Caco-2 (cell line): ENCODE measurements around the gene TOMM20. TPM values are rescaled to one million over a fixed set of nuclear protein-coding genes. Genes with fewer than 3 reads are reported as not detected.
A peak's percentile ranks its signal among the peaks of the same experiment; 100 is the strongest.

Experiments used
- BruUV-seq: library from RNA; stranded (reverse); fragments of 400-500 nt; replicated peaks from 2 replicates; lab custom pipeline; 2021; lab: Mats Ljungman, UMichigan
- CTCF ChIA-PET: fragments of 300-600 bp; sonication (Branson Sonifier 250); formaldehyde crosslinking; loops from one replicate; lab custom pipeline; 2022; ENCODE audit warnings: antibody characterized with exemption; lab: Charles Lee
- POLR2A ChIA-PET: fragments of 300-600 bp; sonication (Branson Sonifier 250); formaldehyde crosslinking; loops from one replicate; lab custom pipeline; 2022; ENCODE audit warnings: antibody characterized with exemption; lab: Charles Lee
- DNase-seq, 2 experiments: peaks; one replicate each; pipeline versions ENCODE4 v3.0.0 to v3.0.0-alpha.2; 2020 to 2022
- H3K27me3 ChIP-seq: replicated peaks from 2 replicates; pipeline ENCODE4 v1.6.0; 2011; ENCODE audit warnings: low read length; ENCODE audit not compliant: control insufficient read depth, insufficient read depth
- H3K36me3 ChIP-seq: 2 replicates; pipeline ENCODE4 v1.5.1; 2011; ENCODE audit warnings: low read length; ENCODE audit not compliant: control insufficient read depth, insufficient read depth
- H3K4me1 ChIP-seq: fragments of 250-450 bp; sonication (Bioruptor Pico); 2 replicates; pipeline ENCODE4 v1.5.1; 2020; ENCODE audit warnings: mild to moderate bottlenecking
- H3K4me3 ChIP-seq: 2 replicates; pipeline ENCODE4 v1.5.1; 2011; ENCODE audit warnings: low read depth, mild to moderate bottlenecking, control low read depth, low read length
- H3K9me3 ChIP-seq: fragments of 250-450 bp; sonication (Bioruptor Pico); 2 replicates; pipeline ENCODE4 v1.5.1; 2020; ENCODE audit warnings: mild to moderate bottlenecking, moderate library complexity
- H3K27ac Mint-ChIP-seq: one replicate; pipeline ENCODE4 v1.8.0; 2022; ENCODE audit warnings: mixed read lengths; ENCODE audit not compliant: unreplicated experiment
- H3K27me3 Mint-ChIP-seq: one replicate; pipeline ENCODE4 v1.8.0; 2022; ENCODE audit warnings: mixed read lengths; ENCODE audit not compliant: insufficient read depth, unreplicated experiment
- H3K36me3 Mint-ChIP-seq: one replicate; pipeline ENCODE4 v1.8.0; 2022; ENCODE audit warnings: mild to moderate bottlenecking, mixed read lengths; ENCODE audit not compliant: insufficient read depth, unreplicated experiment
- H3K4me1 Mint-ChIP-seq: one replicate; pipeline ENCODE4 v1.8.0; 2022; ENCODE audit warnings: low read depth, mixed read lengths; ENCODE audit not compliant: unreplicated experiment
- H3K4me3 Mint-ChIP-seq: one replicate; pipeline ENCODE4 v1.8.0; 2022; ENCODE audit warnings: mild to moderate bottlenecking, moderate library complexity, mixed read lengths; ENCODE audit not compliant: unreplicated experiment
- H3K9me3 Mint-ChIP-seq: one replicate; pipeline ENCODE4 v1.8.0; 2022; ENCODE audit warnings: mixed read lengths; ENCODE audit not compliant: unreplicated experiment
- CTCF ChIP-seq, 2 experiments: fragments of 200-600 bp in 1 of 2; IDR thresholded peaks; 1 replicate in 1 of 2; 2 replicates in 1 of 2; pipeline versions ENCODE4 v1.5.1 to v1.8.0; 2011 to 2022; ENCODE audit warnings: antibody characterized with exemption in 1 of 2, control low read depth in 1 of 2, inconsistent platforms in 1 of 2, low read depth in 1 of 2, low read length in 1 of 2, mild to moderate bottlenecking in 1 of 2, moderate library complexity in 1 of 2; ENCODE audit not compliant: insufficient read depth in 1 of 2, severe bottlenecking in 1 of 2, unreplicated experiment in 1 of 2
- intact Hi-C: fragments of 100-400 bp; cut with micrococcal nuclease; formaldehyde crosslinking; loops from one replicate; pipeline ENCODE4 v1.10.0; 2022; ENCODE audit not compliant: unreplicated experiment
- total RNA-seq: library from RNA; stranded (reverse); gene quantifications from 2 replicates; pipeline ENCODE4 v1.2.3, GENCODE V29; 2022

The TOMM20 gene
- total RNA-seq, 1 experiment from 2014 or later = 137 TPM

- Mint-ChIP-seq H3K9me3 (no peaks in the 10 kb centered on the region), H3K36me3 (no peaks in the 10 kb centered on the region), H3K4me1 (peaks cover 25% of the 10 kb centered on the region), H3K27ac (peak overlapping the region; percentile 55), H3K27me3 (no peaks in the 10 kb centered on the region), H3K4me3 (no peak overlapping the region)
- Histone ChIP-seq H3K4me1 (peaks cover 12% of the 10 kb centered on the region), H3K36me3 (no peaks in the 10 kb centered on the region), H3K27me3 (no peaks in the 10 kb centered on the region), H3K4me3 (no peak overlapping the region), H3K9me3 (no peaks in the 10 kb centered on the region; the same call in 1 of the 2 replicates)
- DNase-seq = peak in 1 of 2 experiments; percentile 19
- ChIA-PET CTCF (interaction anchor here (1.2 to 1.4 kb wide), 2 partner anchors 133 to 374 kb away, joined by 3 to 5 read pairs; no protein-coding TSS in a partner anchor), POLR2A (interaction anchor here (0.6 to 0.8 kb wide), 2 partner anchors 237 to 479 kb away, joined by 3 to 8 read pairs; partner anchors contain the start of gene ARID4B)
- TF ChIP-seq CTCF (IDR thresholded peaks at IDR 0.05; ENCODE audit: insufficient read depth in 1 of 2, low read depth in 1 of 2, low read length in 1 of 2, severe bottlenecking in 1 of 2, unreplicated experiment in 1 of 2) = no peak
- BruUV-seq = no TSS peak
- intact Hi-C loops = no loop called here
Observed at GRCh38 chr1:235090406-235091069, 38.1 kb downstream of the TOMM20 start.

GRCh38 chr1:235088907-235089306 lies 39.7 kb downstream of the TOMM20 start:
- BruUV-seq = no TSS peak
- H3K4me1 ChIP-seq = peaks cover 18% of the 10 kb centered on the region
- no peak overlapping the region for H3K4me3 ChIP-seq
- ChIA-PET POLR2A (no interaction called here), CTCF (interaction anchor here (0.6 to 1.4 kb wide), 2 partner anchors 12 to 373 kb away, joined by 3 read pairs; no protein-coding TSS in a partner anchor)
- DNase-seq = no peak
- no peaks in the 10 kb centered on the region for H3K27me3 ChIP-seq
- Mint-ChIP-seq H3K36me3 (no peaks in the 10 kb centered on the region), H3K4me1 (peaks cover 23% of the 10 kb centered on the region), H3K27ac (no peak overlapping the region), H3K4me3 (no peak overlapping the region), H3K9me3 (no peaks in the 10 kb centered on the region), H3K27me3 (no peaks in the 10 kb centered on the region)
- no peaks in the 10 kb centered on the region for H3K36me3 ChIP-seq
- intact Hi-C loops = loop anchor here (10.0 kb wide), 1 partner anchor 194 kb away; no protein-coding TSS in a partner anchor
- no peak for TF ChIP-seq CTCF (IDR thresholded peaks at IDR 0.05; ENCODE audit: insufficient read depth in 1 of 2, low read depth in 1 of 2, low read length in 1 of 2, severe bottlenecking in 1 of 2, unreplicated experiment in 1 of 2)
- no peaks in the 10 kb centered on the region for H3K9me3 ChIP-seq

DNA sequence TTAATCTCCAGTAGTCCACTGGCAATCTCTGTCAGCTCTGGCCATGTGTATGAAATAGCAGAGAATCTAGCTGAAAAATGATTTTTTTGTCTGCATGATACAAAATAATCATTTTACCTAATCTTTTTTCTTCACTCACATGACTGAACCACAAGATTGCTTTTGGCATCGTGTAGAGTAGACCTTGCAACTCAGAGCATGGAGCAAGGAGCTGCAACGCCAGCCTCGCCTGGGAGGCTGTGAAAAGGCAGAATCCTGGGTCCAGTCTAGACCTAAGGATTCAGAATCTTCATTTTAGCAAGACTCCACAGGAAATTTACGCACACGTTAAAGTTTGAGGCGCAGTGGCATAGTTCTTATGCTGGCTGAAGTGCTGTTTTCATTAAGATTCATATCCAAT lies 40.2 kb downstream of the TOMM20 start:
- no peak for DNase-seq
- intact Hi-C loops = loop anchor here (10.0 kb wide), 1 partner anchor 194 kb away; no protein-coding TSS in a partner anchor
- Histone ChIP-seq H3K9me3 (no peaks in the 10 kb centered on the region), H3K27me3 (no peaks in the 10 kb centered on the region), H3K4me3 (no peak overlapping the region), H3K36me3 (no peaks in the 10 kb centered on the region), H3K4me1 (peaks cover 23% of the 10 kb centered on the region)
- no peaks in the 10 kb centered on the region for H3K9me3 Mint-ChIP-seq
- no peaks in the 10 kb centered on the region for H3K27me3 Mint-ChIP-seq
- H3K36me3 Mint-ChIP-seq = no peaks in the 10 kb centered on the region
- BruUV-seq = no TSS peak
- peak overlapping the region; percentile 12 for H3K27ac Mint-ChIP-seq
- ChIA-PET CTCF (interaction anchor here (0.6 kb wide), 1 partner anchor 12 kb away, joined by 3 read pairs; no protein-coding TSS in a partner anchor), POLR2A (no interaction called here)
- no peak for TF ChIP-seq CTCF (IDR thresholded peaks at IDR 0.05; ENCODE audit: insufficient read depth in 1 of 2, low read depth in 1 of 2, low read length in 1 of 2, severe bottlenecking in 1 of 2, unreplicated experiment in 1 of 2)
- H3K4me1 Mint-ChIP-seq = peaks cover 23% of the 10 kb centered on the region
- no peak overlapping the region for H3K4me3 Mint-ChIP-seq
